A673 (cell line): Measurements from ENCODE around the gene KCNK16. TPM values are rescaled to one million over a fixed set of nuclear protein-coding genes. Genes with fewer than 3 reads are reported as not detected.

Experiments
- BruUV-seq: library from RNA; stranded (reverse); fragments of 400-500 nt; replicated peaks from 2 replicates; lab custom pipeline; 2021; lab: Mats Ljungman, UMichigan
- CTCF ChIA-PET: fragments of 300-600 bp; sonication (Branson Sonifier 250); formaldehyde crosslinking; loops from one replicate; lab custom pipeline; 2022; ENCODE audit warnings: antibody characterized with exemption; lab: Charles Lee
- POLR2A ChIA-PET: fragments of 300-600 bp; sonication (Branson Sonifier 250); formaldehyde crosslinking; loops from one replicate; lab custom pipeline; 2022; ENCODE audit warnings: antibody characterized with exemption; ENCODE audit not compliant: low non-redundant PET; lab: Charles Lee
- DNase-seq: peaks from one replicate; pipeline ENCODE4 v3.0.0-alpha.2; 2015; ENCODE audit warnings: low spot score
- H3K27ac ChIP-seq: fragments of 200-600 bp; sonication (generic); 2 replicates; pipeline ENCODE4 v1.5.1; 2016; ENCODE audit warnings: mixed run types, low read depth, mild to moderate bottlenecking, mixed read lengths, antibody characterized with exemption, low read length; ENCODE audit not compliant: poor library complexity, severe bottlenecking
- H3K27me3 ChIP-seq: fragments of 200-600 bp; sonication (generic); replicated peaks from 2 replicates; pipeline ENCODE4 v1.6.1; 2017; ENCODE audit warnings: mixed run types, low read depth, mild to moderate bottlenecking, mixed read lengths, antibody characterized with exemption, low read length; ENCODE audit not compliant: insufficient read depth, poor library complexity
- H3K36me3 ChIP-seq: fragments of 200-600 bp; sonication (generic); 2 replicates; pipeline ENCODE4 v1.6.1; 2016; ENCODE audit warnings: mixed run types, mild to moderate bottlenecking, mixed read lengths, antibody characterized with exemption, low read length; ENCODE audit not compliant: insufficient read depth, poor library complexity, severe bottlenecking
- H3K4me1 ChIP-seq: fragments of 200-600 bp; sonication (generic); 2 replicates; pipeline ENCODE4 v1.6.1; 2017; ENCODE audit warnings: mixed run types, mild to moderate bottlenecking, mixed read lengths, antibody characterized with exemption, low read length; ENCODE audit not compliant: insufficient read depth, poor library complexity, severe bottlenecking
- H3K4me3 ChIP-seq: fragments of 200-600 bp; sonication (generic); 2 replicates; pipeline ENCODE4 v1.5.1; 2016; ENCODE audit warnings: low read depth, mixed run types, mild to moderate bottlenecking, mixed read lengths, low read length; ENCODE audit not compliant: poor library complexity, severe bottlenecking
- H3K9me3 ChIP-seq: fragments of 200-600 bp; sonication (generic); 2 replicates; pipeline ENCODE4 v1.6.1; 2016; ENCODE audit warnings: mixed run types, low read depth, mild to moderate bottlenecking, mixed read lengths, antibody characterized with exemption, low read length; ENCODE audit not compliant: poor library complexity, severe bottlenecking
- EZH2 ChIP-seq: fragments of 200-600 bp; sonication (generic); IDR thresholded peaks from 2 replicates; pipeline ENCODE4 v1.6.1; 2017; ENCODE audit warnings: borderline replicate concordance, low read depth, mild to moderate bottlenecking, mixed read lengths, antibody characterized with exemption, low read length; ENCODE audit not compliant: poor library complexity, severe bottlenecking
- intact Hi-C: fragments of 100-400 bp; cut with micrococcal nuclease; formaldehyde crosslinking; loops from one replicate; pipeline ENCODE4 v1.10.0; 2022; ENCODE audit not compliant: unreplicated experiment
- total RNA-seq: library from RNA; stranded (reverse); gene quantifications from 2 replicates; pipeline ENCODE4 v1.2.3, GENCODE V29; 2021
- TF ChIP-seq, protein P1 (sequence below): fragments of 300-800, 200-600 bp; sonication (generic); conservative IDR thresholded peaks from 2 replicates; pipeline ENCODE4 v1.5.1; 2017; ENCODE audit warnings: low read depth, mild to moderate bottlenecking, antibody characterized with exemption, low read length, moderate library complexity, mixed read lengths

Gene KCNK16
- total RNA-seq, 1 experiment from 2014 or later, result not detected

- no TSS peak for BruUV-seq
- TF ChIP-seq, protein P1, sequence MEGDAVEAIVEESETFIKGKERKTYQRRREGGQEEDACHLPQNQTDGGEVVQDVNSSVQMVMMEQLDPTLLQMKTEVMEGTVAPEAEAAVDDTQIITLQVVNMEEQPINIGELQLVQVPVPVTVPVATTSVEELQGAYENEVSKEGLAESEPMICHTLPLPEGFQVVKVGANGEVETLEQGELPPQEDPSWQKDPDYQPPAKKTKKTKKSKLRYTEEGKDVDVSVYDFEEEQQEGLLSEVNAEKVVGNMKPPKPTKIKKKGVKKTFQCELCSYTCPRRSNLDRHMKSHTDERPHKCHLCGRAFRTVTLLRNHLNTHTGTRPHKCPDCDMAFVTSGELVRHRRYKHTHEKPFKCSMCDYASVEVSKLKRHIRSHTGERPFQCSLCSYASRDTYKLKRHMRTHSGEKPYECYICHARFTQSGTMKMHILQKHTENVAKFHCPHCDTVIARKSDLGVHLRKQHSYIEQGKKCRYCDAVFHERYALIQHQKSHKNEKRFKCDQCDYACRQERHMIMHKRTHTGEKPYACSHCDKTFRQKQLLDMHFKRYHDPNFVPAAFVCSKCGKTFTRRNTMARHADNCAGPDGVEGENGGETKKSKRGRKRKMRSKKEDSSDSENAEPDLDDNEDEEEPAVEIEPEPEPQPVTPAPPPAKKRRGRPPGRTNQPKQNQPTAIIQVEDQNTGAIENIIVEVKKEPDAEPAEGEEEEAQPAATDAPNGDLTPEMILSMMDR, result no peak
- no peak for TF ChIP-seq EZH2
- H3K27ac ChIP-seq, result no peak overlapping the region
- intact Hi-C loops, result no loop called here
- no peak for DNase-seq
- POLR2A ChIA-PET, result no interaction called here
- H3K4me3 ChIP-seq, result no peak overlapping the region
- peaks cover 24% of the 10 kb centered on the region for H3K27me3 ChIP-seq
- H3K36me3 ChIP-seq, result no peaks in the 10 kb centered on the region
- CTCF ChIA-PET, result no interaction called here
- no peaks in the 10 kb centered on the region for H3K9me3 ChIP-seq
- no peaks in the 10 kb centered on the region for H3K4me1 ChIP-seq
Measured at GRCh38 chr6:39300739-39301138, 21.8 kb downstream of the KCNK16 start.

GRCh38 chr6:39298061-39298460, 24.4 kb downstream of the KCNK16 start:
- no peak for TF ChIP-seq EZH2
- TF ChIP-seq, protein P1, result no peak
- Histone ChIP-seq H3K4me1 (no peaks in the 10 kb centered on the region), H3K36me3 (no peaks in the 10 kb centered on the region), H3K27ac (no peak overlapping the region), H3K9me3 (no peaks in the 10 kb centered on the region), H3K27me3 (peaks cover 24% of the 10 kb centered on the region), H3K4me3 (no peak overlapping the region)
- DNase-seq, result no peak
- POLR2A ChIA-PET, result no interaction called here
- intact Hi-C loops, result no loop called here
- BruUV-seq, result no TSS peak
- CTCF ChIA-PET, result no interaction called here

GRCh38 chr6:39296745-39297640, 25.5 kb downstream of the KCNK16 start:
- Histone ChIP-seq H3K36me3 (no peaks in the 10 kb centered on the region), H3K27me3 (peaks cover 34% of the 10 kb centered on the region), H3K9me3 (no peaks in the 10 kb centered on the region), H3K4me1 (no peaks in the 10 kb centered on the region), H3K27ac (no peak overlapping the region), H3K4me3 (no peak overlapping the region)
- DNase-seq, result no peak
- no peak for TF ChIP-seq EZH2
- TF ChIP-seq, protein P1, result no peak
- ChIA-PET CTCF (no interaction called here), POLR2A (no interaction called here)
- no TSS peak for BruUV-seq
- intact Hi-C loops, result no loop called here
